GM18873 (cell line): Measurements from ENCODE around the gene PLXND1.
A peak's percentile ranks its signal among the peaks of the same experiment; 100 is the strongest.

Source experiments
- ATAC-seq: cut with Tn5 transposase; IDR thresholded peaks from one replicate; pipeline ENCODE4 v1.9.1; 2021; ENCODE audit warnings: mild to moderate bottlenecking, moderate library complexity, moderate number of reproducible peaks; ENCODE audit not compliant: unreplicated experiment, low FRiP score

PLXND1 gene

GRCh38 chr3:129587566-129588210, 18.8 kb downstream of the PLXND1 start:
- ATAC-seq: no peak

- ATAC-seq: no peak
Observed at GRCh38 chr3:129586746-129587430, 19.6 kb downstream of the PLXND1 start.

- ATAC-seq: no peak
Observed at GRCh38 chr3:129585949-129586657, 20.4 kb downstream of the PLXND1 start.

GRCh38 chr3:129584631-129585030, 21.8 kb downstream of the PLXND1 start:
- no peak for ATAC-seq

GRCh38 chr3:129583289-129583688, 23.2 kb downstream of the PLXND1 start:
- no peak for ATAC-seq

- no peak for ATAC-seq
Observed at GRCh38 chr3:129582799-129583198, 23.7 kb downstream of the PLXND1 start.

GRCh38 chr3:129581623-129582022, 24.9 kb downstream of the PLXND1 start:
- no peak for ATAC-seq

- ATAC-seq: no peak
Observed at GRCh38 chr3:129579991-129580390, 26.5 kb downstream of the PLXND1 start.

GRCh38 chr3:129577925-129578786, 28.3 kb downstream of the PLXND1 start:
- ATAC-seq: no peak

- ATAC-seq: no peak
Observed at GRCh38 chr3:129577366-129577765, 29.1 kb downstream of the PLXND1 start.

GRCh38 chr3:129576514-129577352, 29.7 kb downstream of the PLXND1 start:
- ATAC-seq: peak; percentile 65

GRCh38 chr3:129575997-129576384, 30.5 kb downstream of the PLXND1 start:
- no peak for ATAC-seq

- ATAC-seq: no peak
Observed at GRCh38 chr3:129575233-129575996, 31.1 kb downstream of the PLXND1 start.

- no peak for ATAC-seq
Observed at GRCh38 chr3:129574206-129574605, 32.3 kb downstream of the PLXND1 start.

GRCh38 chr3:129573493-129573892, 33.0 kb downstream of the PLXND1 start:
- no peak for ATAC-seq

GRCh38 chr3:129572603-129573002, 33.9 kb downstream of the PLXND1 start:
- ATAC-seq: no peak

GRCh38 chr3:129571605-129572547, 34.6 kb downstream of the PLXND1 start:
- no peak for ATAC-seq

- no peak for ATAC-seq
Observed at GRCh38 chr3:129569856-129570255, 36.6 kb downstream of the PLXND1 start.
